ENCODE measurements around the gene SLC4A1. TPM values are rescaled to one million over a fixed set of nuclear protein-coding genes. Genes with fewer than 3 reads are reported as not detected.

Gene SLC4A1
- total RNA-seq = not detected in 2 replicates

DNA sequence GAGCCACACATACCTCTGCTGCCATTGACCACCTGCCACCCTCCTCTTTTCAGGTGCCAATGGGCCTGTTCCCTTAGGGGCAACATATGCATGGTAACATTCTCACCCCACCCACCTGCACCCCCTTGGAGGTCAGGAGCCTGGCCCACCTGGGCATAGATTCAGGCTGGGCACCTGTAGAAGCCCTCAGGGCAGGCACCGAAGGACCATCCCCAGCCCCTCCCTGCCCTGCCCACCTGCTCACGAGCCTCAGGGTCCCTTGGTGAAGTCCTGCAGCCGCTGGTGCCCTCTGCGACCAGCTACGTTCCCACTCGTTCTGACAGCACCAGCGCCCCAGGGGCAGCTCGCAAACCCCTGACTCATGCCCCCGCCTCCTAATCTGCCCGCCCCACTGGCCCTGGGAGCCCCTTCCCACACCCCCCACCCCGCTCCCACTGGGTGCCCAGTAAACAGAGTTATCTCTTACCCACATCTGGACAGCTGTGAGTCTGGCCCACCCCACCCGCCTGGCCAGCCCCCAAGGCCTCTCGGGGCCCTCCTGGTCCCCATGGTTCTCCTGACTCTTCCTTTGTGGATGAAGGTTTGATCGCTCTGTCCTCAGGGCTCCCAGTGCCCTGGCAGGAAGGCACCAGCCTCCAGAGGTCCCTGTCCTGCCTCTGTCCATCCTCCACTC, at the start of gene SLC4A1:
TSS of gene SLC4A1 (minus strand) at position 318 of the 673 bp plus-strand sequence. CDS start 5,269 bp downstream, outside the sequence.

DNA sequence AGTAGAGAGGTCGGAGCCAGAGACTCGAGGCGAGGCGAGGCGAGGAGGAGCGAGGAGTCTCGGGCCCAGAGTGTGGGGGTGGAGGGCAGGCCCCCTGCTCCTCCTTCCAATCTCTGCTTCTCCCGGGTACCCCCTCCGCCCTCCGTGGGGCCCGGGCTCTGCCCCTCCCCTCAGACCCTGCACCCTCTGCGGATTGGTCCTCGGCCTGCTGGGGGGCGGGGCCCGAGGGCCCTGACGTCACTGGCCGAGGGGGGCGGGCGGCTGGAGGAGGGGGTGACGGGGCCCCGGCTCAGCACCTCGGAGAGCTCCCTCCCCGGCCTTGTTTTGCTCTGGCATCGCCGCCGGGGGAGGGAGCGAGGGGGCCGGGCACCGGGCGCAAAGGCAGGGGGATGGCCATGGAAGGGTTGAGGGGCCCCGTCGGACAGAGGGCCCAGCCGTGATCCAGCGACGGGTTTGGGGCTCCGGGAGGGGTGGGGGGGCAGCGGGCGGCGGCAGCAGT, 40.4 kb upstream of the SLC4A1 start, which contains the start of gene RUNDC3A:
TSS of gene RUNDC3A (plus strand) at position 282 of the 499 bp plus-strand sequence. CDS start 232 bp downstream, outside the sequence.

DNA sequence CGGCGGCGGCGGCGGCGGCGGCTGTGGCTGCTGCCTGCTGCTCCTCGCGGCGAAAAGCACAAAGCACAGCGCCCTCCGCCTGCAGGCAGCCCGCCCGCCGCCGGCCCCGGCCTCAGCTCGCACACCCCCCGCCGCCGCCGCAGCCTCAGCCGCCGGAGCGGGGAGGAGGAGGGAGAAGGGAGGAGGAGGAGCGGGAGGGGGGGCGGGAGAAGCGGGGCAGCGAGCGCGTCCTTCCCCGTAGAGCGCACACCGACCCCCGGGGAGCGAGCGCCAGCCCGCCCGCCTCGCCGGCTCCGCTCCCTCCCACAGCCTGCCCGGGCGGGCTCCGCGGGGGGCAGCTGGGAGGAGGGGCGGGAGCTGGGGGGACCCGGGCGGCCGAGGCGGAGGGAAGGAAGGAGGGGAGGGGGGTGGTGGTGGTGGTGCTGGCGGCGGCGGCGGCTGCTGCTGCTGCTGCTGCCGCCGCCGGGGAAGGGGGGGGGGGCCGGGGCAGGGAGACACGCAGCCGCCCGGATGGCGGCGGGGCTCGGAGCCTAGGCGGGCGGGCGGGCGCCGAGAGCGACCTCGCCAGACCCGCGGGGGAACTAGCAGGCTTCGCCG, 48.2 kb downstream of the SLC4A1 start, which contains the start of gene UBTF:
TSS of gene UBTF (minus strand) at position 60 of the 597 bp plus-strand sequence. CDS start 1,446 bp downstream, outside the sequence.

DNA sequence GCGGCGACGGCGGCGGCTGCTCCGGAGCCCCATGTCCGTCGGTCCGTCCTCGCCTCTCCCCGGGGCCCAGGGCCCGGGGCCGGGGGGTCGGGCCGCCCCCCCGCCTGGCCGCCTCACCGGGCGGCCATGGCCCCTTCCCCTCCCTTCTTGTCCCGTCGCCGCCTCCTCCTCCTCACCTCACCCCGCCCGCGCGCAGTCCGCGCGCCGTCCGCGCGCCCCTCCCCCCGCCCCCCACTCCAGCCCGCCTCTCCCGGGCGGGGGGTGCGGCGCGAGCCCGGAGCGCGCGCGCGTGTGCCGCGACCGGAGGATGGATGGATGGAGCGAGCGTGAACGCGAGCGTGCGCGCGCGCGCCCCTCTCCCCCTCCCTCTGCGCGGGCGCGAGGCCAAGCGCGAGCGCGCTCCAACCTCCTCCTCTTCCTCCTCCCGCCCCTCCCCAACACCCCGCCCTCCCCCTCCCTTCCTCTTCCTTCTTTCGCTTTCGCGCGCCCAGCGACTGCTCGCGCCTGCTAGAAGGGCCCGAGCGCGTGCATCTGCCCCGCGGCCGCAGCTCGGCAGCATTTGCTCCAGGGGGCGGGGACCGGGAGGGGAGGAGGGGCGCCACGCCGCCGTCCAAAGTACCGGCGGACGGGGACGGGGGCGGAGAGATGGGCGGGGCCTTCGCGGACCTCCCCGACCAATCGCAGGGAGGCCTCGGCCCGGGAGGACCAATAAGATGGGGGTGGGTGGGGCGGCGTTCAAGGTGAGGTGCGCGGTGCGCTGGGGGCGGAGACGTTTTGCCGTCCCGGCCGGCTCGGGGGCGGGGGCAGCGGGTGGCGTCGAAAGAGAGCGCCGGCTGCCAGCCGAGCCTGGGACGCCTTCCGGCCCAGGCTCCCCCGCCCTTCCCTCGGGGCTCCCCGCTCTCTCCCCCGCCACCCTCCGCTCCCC, 68.1 kb downstream of the SLC4A1 start, which contains the start of gene ATXN7L3:
TSS of gene ATXN7L3 (minus strand) at position 332 of the 925 bp plus-strand sequence. CDS start 1,814 bp downstream, outside the sequence.

Other genes with a start within 250 kb of the SLC4A1 start
- gene LSM12, start 201.5 kb downstream of the SLC4A1 start, total RNA-seq = 48.2 and 48.4 TPM in 2 replicates
- gene G6PC3, start 197.4 kb downstream of the SLC4A1 start, total RNA-seq = 38.5 and 48.9 TPM in 2 replicates
- gene HDAC5, start 144.5 kb downstream of the SLC4A1 start, total RNA-seq = 39.0 and 42.1 TPM in 2 replicates
- 5.0 and 7.2 TPM in 2 replicates for gene HROB, start 126.2 kb downstream of the SLC4A1 start, total RNA-seq
- gene ASB16, start 97.4 kb downstream of the SLC4A1 start, total RNA-seq = 0.15 TPM in 1 of 2 replicates, not detected in the other
- gene TMUB2, start 81.2 kb downstream of the SLC4A1 start, total RNA-seq = 26.7 and 27.2 TPM in 2 replicates
- gene ATXN7L3, start 68.3 kb downstream of the SLC4A1 start, total RNA-seq = 28.8 and 55.3 TPM in 2 replicates
- gene UBTF, start 48.5 kb downstream of the SLC4A1 start, total RNA-seq = 50.5 and 55.8 TPM in 2 replicates
- gene RUNDC3A, start 40.5 kb upstream of the SLC4A1 start, total RNA-seq = not detected in 2 replicates
- 100 and 102 TPM in 2 replicates for gene SLC25A39, start 56.7 kb upstream of the SLC4A1 start, total RNA-seq
- gene GRN, start 77.2 kb upstream of the SLC4A1 start, total RNA-seq = 445 and 504 TPM in 2 replicates
- gene FAM171A2, start 95.7 kb upstream of the SLC4A1 start, total RNA-seq = 2.6 and 3.2 TPM in 2 replicates
- 0.39 TPM in 1 of 2 replicates, not detected in the other for gene ITGA2B, start 121.5 kb upstream of the SLC4A1 start, total RNA-seq
- gene GPATCH8, start 235.3 kb upstream of the SLC4A1 start, total RNA-seq = 12.9 and 14.0 TPM in 2 replicates

Measured in mammary microvascular endothelial cell (primary cell).